ENCODE data around the gene NADK2.

- TF ChIP-seq CTCF (IDR thresholded peaks at IDR 0.05; ENCODE audit: low read depth, low read length, missing input control) (no peak), REST (IDR thresholded peaks at IDR 0.05) (no peak), MAX (IDR thresholded peaks at IDR 0.05) (no peak), GABPA (IDR thresholded peaks at IDR 0.05 in 1 of 2, conservative IDR thresholded peaks at IDR 0.05 in 1 of 2) (no peak), HNF4A (conservative IDR thresholded peaks at IDR 0.05) (no peak), TAF1 (conservative IDR thresholded peaks at IDR 0.05) (no peak), RAD21 (IDR thresholded peaks at IDR 0.05) (no peak), YY1 (IDR thresholded peaks at IDR 0.05) (no peak), EGR1 (IDR thresholded peaks at IDR 0.05; ENCODE audit: low read depth in 2 of 2) (no peak), JUND (IDR thresholded peaks at IDR 0.05) (no peak), ATF3 (IDR thresholded peaks at IDR 0.05) (no peak), SP1 (IDR thresholded peaks at IDR 0.05) (no peak), FOXA2 (IDR thresholded peaks at IDR 0.05) (no peak), ZBTB33 (IDR thresholded peaks at IDR 0.05) (no peak)
Measured at GRCh38 chr5:36199620-36200019, 42.1 kb downstream of the NADK2 start.
